Body of pancreas (tissue), 4 donors: ENCODE results near the gene DNTTIP2.

Experiments used
- CTCF ChIP-seq, 7 experiments: fragments of 450-650 bp in 4 of 7; fragments of 200-600 bp in 3 of 7; sonication (generic) in 3 of 7; IDR thresholded peaks; one replicate each; pipeline ENCODE4 v1.5.1; 2016 to 2019; ENCODE audit warnings: antibody characterized with exemption in 7 of 7
- POLR2A ChIP-seq, 3 donors: fragments of 450-650 bp; IDR thresholded peaks; one replicate each; pipeline ENCODE4 v1.6.1; 2016; ENCODE audit warnings: antibody characterized with exemption in 3 of 3, mild to moderate bottlenecking in 2 of 3

DNA sequence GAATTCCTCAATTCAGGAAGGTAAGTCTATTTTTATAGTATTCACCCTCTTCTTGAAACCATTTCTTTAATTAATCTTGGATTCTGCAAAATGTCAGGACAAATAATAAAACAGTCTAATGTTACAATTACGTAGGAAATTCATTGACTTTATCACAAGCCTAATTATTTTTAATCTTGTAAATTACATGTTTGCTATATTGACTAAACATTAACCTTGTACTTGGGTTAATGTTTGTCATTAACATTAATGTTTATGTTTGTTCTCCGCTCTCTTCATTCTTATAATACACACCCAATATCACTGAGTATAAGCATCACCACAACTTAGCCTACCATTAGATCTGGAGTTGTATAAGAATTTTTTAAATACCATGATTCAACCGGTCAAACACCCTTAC, 27.5 kb upstream of the DNTTIP2 start:
- TF ChIP-seq CTCF (IDR thresholded peaks at IDR 0.05) (no peak), POLR2A (IDR thresholded peaks at IDR 0.05) (no peak)
